GM23248 (cell line): ENCODE data around the gene FRMPD4.

Experiments
- EZH2 ChIP-seq: fragments of 200-600 bp; sonication (generic); IDR thresholded peaks from 2 replicates; pipeline ENCODE4 v1.6.1; 2018; ENCODE audit warnings: antibody characterized with exemption, mild to moderate bottlenecking; ENCODE audit not compliant: insufficient read depth, poor library complexity, severe bottlenecking
- EZH2phosphoT487 ChIP-seq: fragments of 200-600 bp; sonication (generic); IDR thresholded peaks from 2 replicates; pipeline ENCODE4 v1.6.1; 2018; ENCODE audit warnings: antibody characterized with exemption, moderate library complexity, mild to moderate bottlenecking, low read depth; ENCODE audit not compliant: insufficient read depth

DNA sequence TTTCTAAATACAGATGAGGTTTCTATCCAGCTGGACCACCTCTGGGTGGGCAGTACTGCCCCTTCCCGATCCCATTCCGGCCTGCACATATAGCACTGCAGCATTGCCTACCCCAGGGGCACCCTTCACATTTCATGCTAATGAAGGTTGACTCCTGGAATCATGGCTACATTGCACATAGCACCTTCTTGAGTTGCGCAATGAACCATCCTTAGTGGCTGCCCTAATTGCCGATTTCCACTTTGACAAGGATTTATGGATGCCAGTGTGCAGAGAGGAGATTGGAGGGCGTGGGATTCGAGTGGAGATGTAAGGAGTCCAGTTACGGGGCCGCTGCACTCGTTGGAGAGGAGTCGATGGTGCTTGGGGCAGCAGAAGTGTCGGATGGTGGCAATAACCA lies 229.0 kb downstream of the FRMPD4 start:
- TF ChIP-seq EZH2 (no peak), EZH2phosphoT487 (no peak)
